ENCODE results near the gene KCNE4.

GRCh38 chr2:223097888-223098383, 45.9 kb downstream of the KCNE4 start:
- TF ChIP-seq POLR2AphosphoS5 (IDR thresholded peaks at IDR 0.05; ENCODE audit: low read depth, low read length) (no peak), POLR2A (IDR thresholded peaks at IDR 0.05; ENCODE audit: low read depth, low read length) (no peak), TAF1 (IDR thresholded peaks at IDR 0.05; ENCODE audit: borderline replicate concordance, low read depth, low read length) (no peak)

Measured in GM12892 (cell line).